AG10803 (cell line): ENCODE measurements around the gene CD80.
A peak's percentile ranks its signal among the peaks of the same experiment; 100 is the strongest.

Experiments used
- DNase-seq: peaks from one replicate; pipeline ENCODE4 v3.0.0; 2010; ENCODE audit warnings: low read depth
- H3K4me3 ChIP-seq: 2 replicates; pipeline ENCODE4 v1.5.1; 2011; ENCODE audit warnings: mild to moderate bottlenecking, low read length, control low read depth
- TF ChIP-seq, protein P1 (sequence below): conservative IDR thresholded peaks from 2 replicates; pipeline ENCODE4 v1.5.1; 2011; ENCODE audit warnings: mild to moderate bottlenecking, low read length, control low read depth, inconsistent platforms

CD80 gene

DNA sequence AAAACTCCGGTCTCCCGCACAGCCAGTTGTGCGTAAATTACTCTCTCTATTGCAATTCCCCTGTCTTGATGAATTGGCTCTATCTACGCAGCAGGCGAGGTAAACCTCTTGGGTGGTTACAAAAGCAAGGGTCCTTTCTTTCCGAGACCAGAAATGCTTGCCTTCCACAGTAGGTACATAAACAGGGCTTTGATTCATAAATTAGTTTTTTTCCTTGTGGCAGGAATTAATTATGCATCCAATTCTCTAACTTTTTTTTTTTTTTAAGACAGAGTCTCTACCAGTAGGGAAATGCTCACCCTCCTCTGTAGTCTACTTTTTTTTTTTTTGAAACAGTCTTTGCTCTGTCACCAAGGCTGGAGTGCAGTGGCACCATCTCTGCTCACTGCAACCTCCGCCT, 16.3 kb downstream of the CD80 start:
- DNase-seq, result no peak
- no peak overlapping the region for H3K4me3 ChIP-seq
- TF ChIP-seq, protein P1, sequence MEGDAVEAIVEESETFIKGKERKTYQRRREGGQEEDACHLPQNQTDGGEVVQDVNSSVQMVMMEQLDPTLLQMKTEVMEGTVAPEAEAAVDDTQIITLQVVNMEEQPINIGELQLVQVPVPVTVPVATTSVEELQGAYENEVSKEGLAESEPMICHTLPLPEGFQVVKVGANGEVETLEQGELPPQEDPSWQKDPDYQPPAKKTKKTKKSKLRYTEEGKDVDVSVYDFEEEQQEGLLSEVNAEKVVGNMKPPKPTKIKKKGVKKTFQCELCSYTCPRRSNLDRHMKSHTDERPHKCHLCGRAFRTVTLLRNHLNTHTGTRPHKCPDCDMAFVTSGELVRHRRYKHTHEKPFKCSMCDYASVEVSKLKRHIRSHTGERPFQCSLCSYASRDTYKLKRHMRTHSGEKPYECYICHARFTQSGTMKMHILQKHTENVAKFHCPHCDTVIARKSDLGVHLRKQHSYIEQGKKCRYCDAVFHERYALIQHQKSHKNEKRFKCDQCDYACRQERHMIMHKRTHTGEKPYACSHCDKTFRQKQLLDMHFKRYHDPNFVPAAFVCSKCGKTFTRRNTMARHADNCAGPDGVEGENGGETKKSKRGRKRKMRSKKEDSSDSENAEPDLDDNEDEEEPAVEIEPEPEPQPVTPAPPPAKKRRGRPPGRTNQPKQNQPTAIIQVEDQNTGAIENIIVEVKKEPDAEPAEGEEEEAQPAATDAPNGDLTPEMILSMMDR, result peak; percentile 3

DNA sequence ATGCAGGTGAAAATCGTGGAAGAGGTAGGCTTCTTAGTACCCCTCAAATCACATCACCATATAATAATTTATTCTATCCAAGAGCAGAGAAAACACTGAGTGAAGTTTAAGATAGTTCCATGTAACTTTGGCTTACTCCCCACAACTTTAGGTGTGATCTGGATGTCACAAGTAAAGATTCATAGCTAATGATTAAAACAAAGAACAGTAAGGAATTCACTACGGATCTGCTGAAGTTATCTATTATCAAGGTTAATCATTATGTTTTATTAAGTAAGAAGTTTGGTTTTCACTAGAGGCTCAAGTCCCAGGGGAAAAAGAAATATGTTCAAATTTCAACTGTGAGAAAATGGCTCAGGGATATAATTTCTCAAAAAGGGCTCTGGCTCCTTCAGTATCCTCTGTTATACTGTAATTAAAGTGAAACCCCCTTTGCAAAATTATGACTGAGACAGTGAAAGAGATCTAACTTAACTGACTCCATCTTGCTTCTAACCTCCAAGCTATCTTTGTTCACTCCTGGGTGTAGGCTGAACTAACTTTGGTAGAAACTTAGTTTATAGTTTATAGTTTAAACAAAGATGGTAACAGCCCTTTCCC, 17.1 kb downstream of the CD80 start:
- TF ChIP-seq, protein P1, result no peak
- DNase-seq, result no peak
- H3K4me3 ChIP-seq, result no peak overlapping the region

DNA sequence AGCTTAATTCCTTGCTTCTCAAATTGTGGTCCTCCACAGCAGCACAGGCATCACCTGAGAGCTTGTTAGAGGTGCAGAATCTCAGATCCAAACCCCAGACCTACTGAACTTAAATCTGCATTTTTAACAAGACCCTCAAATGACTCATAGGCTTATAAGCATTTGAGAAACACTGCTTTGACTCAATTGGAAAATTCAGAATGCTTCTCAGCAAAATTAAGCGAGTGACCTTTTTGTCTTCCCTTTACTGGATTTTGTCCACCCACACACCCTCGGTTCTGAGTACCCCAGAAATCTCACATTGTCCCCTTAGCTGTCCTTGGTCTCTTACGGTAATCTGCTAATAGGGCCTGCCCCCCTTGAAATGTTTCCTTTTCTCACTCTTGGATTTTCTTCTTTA, 17.9 kb downstream of the CD80 start:
- DNase-seq, result no peak
- no peak overlapping the region for H3K4me3 ChIP-seq
- TF ChIP-seq, protein P1, result no peak

DNA sequence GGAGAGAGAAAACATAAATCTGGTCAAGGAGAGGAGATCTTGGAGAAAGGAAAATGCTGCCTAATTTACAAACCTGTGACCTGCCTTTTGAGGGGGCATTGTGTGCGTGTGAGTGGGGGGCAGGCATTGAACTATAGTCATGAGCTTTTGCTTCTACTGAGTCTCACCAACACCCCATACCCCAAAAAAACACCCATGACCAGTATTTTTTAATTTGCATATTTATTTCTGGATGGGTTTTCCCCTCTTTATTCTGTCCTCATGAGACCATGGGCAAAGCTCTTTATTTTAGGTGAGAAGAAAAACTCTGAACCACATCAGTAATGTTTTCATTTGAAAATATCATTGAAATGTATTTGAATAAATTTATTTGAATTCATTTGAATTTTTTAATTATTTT, 20.6 kb downstream of the CD80 start:
- no peak for DNase-seq
- H3K4me3 ChIP-seq, result no peak overlapping the region
- TF ChIP-seq, protein P1, result no peak

DNA sequence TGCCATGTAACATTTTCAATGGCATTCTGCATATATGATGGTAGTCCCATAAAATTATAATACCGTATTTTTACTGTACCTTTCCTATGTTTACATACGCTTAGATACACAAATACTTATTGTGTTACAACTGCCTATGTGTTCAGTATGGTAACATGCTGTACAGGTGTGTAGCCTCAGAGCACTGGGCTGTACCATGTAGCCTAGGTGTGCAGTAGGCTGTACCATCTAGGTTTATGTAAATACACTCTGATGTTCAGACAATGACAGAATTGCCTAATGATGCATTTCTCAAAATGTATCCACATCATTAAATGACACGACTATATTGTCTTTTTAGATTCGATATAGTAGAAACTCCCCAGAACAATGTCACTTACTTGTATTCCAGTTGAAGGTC, 22.7 kb downstream of the CD80 start:
- no peak for DNase-seq
- TF ChIP-seq, protein P1, result no peak
- H3K4me3 ChIP-seq, result no peak overlapping the region

DNA sequence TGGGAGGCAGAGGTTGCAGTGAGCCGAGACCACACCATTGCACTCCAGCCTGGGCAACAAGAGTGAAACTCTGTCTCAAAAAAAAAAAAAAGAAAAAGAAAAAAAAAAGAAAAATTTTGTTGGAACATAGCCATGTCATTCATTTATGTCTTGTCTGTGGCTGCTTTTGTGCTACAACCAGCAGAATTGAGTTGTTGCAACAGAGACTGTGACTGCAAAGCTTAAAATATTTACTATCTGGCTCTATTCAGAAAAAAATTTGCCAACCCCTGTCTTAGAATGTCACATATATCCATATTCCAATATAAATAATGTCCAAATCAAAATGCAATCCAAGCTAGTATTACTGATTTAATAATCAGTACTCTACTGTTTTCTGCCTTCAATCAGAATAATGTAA, 25.1 kb downstream of the CD80 start:
- peak; percentile 9 for DNase-seq
- TF ChIP-seq, protein P1, result no peak
- H3K4me3 ChIP-seq, result no peak overlapping the region

DNA sequence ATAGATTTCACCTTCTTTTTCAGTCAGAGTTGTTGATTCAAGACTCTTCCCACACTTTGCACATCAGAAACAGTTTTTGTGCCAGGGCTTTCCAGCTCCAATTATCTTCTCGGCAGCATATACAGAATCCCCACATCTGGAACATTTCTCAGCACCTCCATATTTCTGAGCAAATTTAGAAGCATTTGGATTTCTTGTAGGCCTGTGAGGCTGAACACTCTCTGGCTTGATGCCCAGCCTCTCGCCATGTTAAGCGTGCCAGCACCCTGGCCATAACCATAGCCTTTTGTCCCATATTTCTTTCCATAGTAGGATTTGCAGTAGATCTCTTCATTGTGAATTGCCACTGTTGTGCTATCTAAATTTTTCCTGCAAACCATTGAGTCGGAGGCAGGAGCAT, 28.3 kb downstream of the CD80 start:
- DNase-seq, result peak; percentile 2
- no peak overlapping the region for H3K4me3 ChIP-seq
- TF ChIP-seq, protein P1, result no peak
